Testis (tissue), 3 donors: ENCODE measurements around the gene POFUT1. TPM values are rescaled to one million over a fixed set of nuclear protein-coding genes. Genes with fewer than 3 reads are reported as not detected.

Experiments
- DNase-seq: peaks from one replicate; pipeline ENCODE4 v3.0.0-alpha.2; 2019
- H3K27ac ChIP-seq, 2 donors: fragments of 200-600 bp; sonication (generic); one replicate each; pipeline ENCODE4 v1.5.1; 2019
- H3K27me3 ChIP-seq: fragments of 200-600 bp; sonication (generic); one replicate; pipeline ENCODE4 v1.5.1; 2019
- H3K36me3 ChIP-seq: fragments of 200-600 bp; sonication (generic); one replicate; pipeline ENCODE4 v1.5.1; 2017; ENCODE audit warnings: low read depth; ENCODE audit errors: missing control alignments
- H3K4me1 ChIP-seq: fragments of 200-600 bp; sonication (generic); one replicate; pipeline ENCODE4 v1.5.1; 2019
- H3K4me3 ChIP-seq, 2 donors: fragments of 200-600 bp; sonication (generic); one replicate each; pipeline ENCODE4 v1.5.1; 2017 to 2019
- H3K9me3 ChIP-seq: fragments of 200-600 bp; sonication (generic); one replicate; pipeline ENCODE4 v1.5.1; 2017
- CTCF ChIP-seq, 3 experiments: fragments of 450-650 bp in 2 of 3; fragments of 200-600 bp in 1 of 3; sonication (generic) in 1 of 3; IDR thresholded peaks; one replicate each; pipeline ENCODE4 v1.5.1; 2016 to 2019; ENCODE audit warnings: antibody characterized with exemption in 3 of 3, mild to moderate bottlenecking in 2 of 3, moderate library complexity in 1 of 3
- POLR2A ChIP-seq: fragments of 450-650 bp; IDR thresholded peaks from one replicate; pipeline ENCODE4 v1.6.1; 2017; ENCODE audit warnings: antibody characterized with exemption, mild to moderate bottlenecking, moderate library complexity
- WGBS, 2 donors: methylation state at CpG; one replicate each; pipeline ENCODE4 v1.1.5; 2018; 5-methylcytosine and 5-hydroxymethylcytosine counted together
- intact Hi-C: fragments of 100-400 bp; cut with DNase I; formaldehyde crosslinking; loops from one replicate; pipeline ENCODE4 v1.15.1; 2023; ENCODE audit warnings: low total_unique reads
- polyA plus RNA-seq: library from polyadenylated mRNA; stranded (reverse); fragments of 350-450 nt; fragmentation: Illumina TruSeq; extraction: RNeasy Lipid Tissue Mini Kit (QIAGEN cat#74804); gene quantifications from one replicate; pipeline ENCODE4 v1.2.3, GENCODE V29; 2014; ENCODE audit warnings: low read depth, low replicate concordance; ENCODE audit not compliant: insufficient read depth
- total RNA-seq, 2 donors: library from RNA; depleted of rRNA; stranded (reverse); fragments of >200 nt; gene quantifications; one replicate each; pipeline ENCODE4 v1.2.3, GENCODE V29; 2016

Gene POFUT1
- total and polyA plus RNA-seq, 3 donors from 2014 or later: 31.0 to 54.2 (median 46.6) TPM

- no peaks in the 10 kb centered on the region for H3K27me3 ChIP-seq
- no peaks in the 10 kb centered on the region for H3K36me3 ChIP-seq
- 74 to 84% methylated on average over 6 to 9 of the region's 9 CpGs for WGBS, 2 donors
- no peak for DNase-seq
- H3K9me3 ChIP-seq: no peaks in the 10 kb centered on the region
- H3K27ac ChIP-seq: no peak overlapping the region
- intact Hi-C loops: no loop called here
- H3K4me1 ChIP-seq: no peaks in the 10 kb centered on the region
- H3K4me3 ChIP-seq: no peak overlapping the region
- TF ChIP-seq CTCF (IDR thresholded peaks at IDR 0.05): no peak
- TF ChIP-seq POLR2A: no peak
Measured at GRCh38 chr20:32238483-32239425, 31.1 kb downstream of the POFUT1 start.

GRCh38 chr20:32240205-32240604, 32.5 kb downstream of the POFUT1 start:
- no peak for DNase-seq
- 5 to 50% methylated on average over 1 of the region's 1 CpG for WGBS, 2 donors

GRCh38 chr20:32241807-32242206, 34.1 kb downstream of the POFUT1 start:
- WGBS, 2 donors: 85 to 86% methylated on average over 3 to 4 of the region's 4 CpGs

More at GRCh38 chr20:32240205-32240604, 32.5 kb downstream of the POFUT1 start:
- Histone ChIP-seq H3K4me1 (no peaks in the 10 kb centered on the region), H3K9me3 (no peaks in the 10 kb centered on the region), H3K4me3 (no peak overlapping the region), H3K36me3 (no peaks in the 10 kb centered on the region), H3K27me3 (no peaks in the 10 kb centered on the region), H3K27ac (no peak overlapping the region)
- intact Hi-C loops: no loop called here
- TF ChIP-seq CTCF (IDR thresholded peaks at IDR 0.05) (no peak), POLR2A (no peak)

GRCh38 chr20:32244150-32244823, 36.6 kb downstream of the POFUT1 start:
- no peak overlapping the region for H3K4me3 ChIP-seq
- H3K4me1 ChIP-seq: no peaks in the 10 kb centered on the region
- no peaks in the 10 kb centered on the region for H3K27me3 ChIP-seq
- H3K9me3 ChIP-seq: no peaks in the 10 kb centered on the region
- intact Hi-C loops: no loop called here
- WGBS, 2 donors: 92% methylated on average over 6 of the region's 6 CpGs
- no peak overlapping the region for H3K27ac ChIP-seq
- no peak for TF ChIP-seq POLR2A
- TF ChIP-seq CTCF (IDR thresholded peaks at IDR 0.05): no peak
- DNase-seq: no peak
- H3K36me3 ChIP-seq: no peaks in the 10 kb centered on the region

More at GRCh38 chr20:32241807-32242206, 34.1 kb downstream of the POFUT1 start:
- no peak overlapping the region for H3K27ac ChIP-seq
- DNase-seq: no peak
- H3K36me3 ChIP-seq: no peaks in the 10 kb centered on the region
- intact Hi-C loops: no loop called here
- no peaks in the 10 kb centered on the region for H3K9me3 ChIP-seq
- H3K4me3 ChIP-seq: no peak overlapping the region
- H3K4me1 ChIP-seq: no peaks in the 10 kb centered on the region
- H3K27me3 ChIP-seq: no peaks in the 10 kb centered on the region
- TF ChIP-seq POLR2A: no peak
- TF ChIP-seq CTCF (IDR thresholded peaks at IDR 0.05): no peak
